Mesendoderm (in vitro differentiated cells): ENCODE data around the gene FBXW11.
A peak's percentile ranks its signal among the peaks of the same experiment; 100 is the strongest.

Experiments
- DNase-seq: peaks from one replicate; pipeline ENCODE4 v3.0.0; 2013
- H2AK5ac ChIP-seq: 2 replicates; pipeline ENCODE4 v1.6.1; 2013; ENCODE audit warnings: low read length, inconsistent platforms
- H2BK120ac ChIP-seq: 2 replicates; pipeline ENCODE4 v1.6.1; 2013; ENCODE audit warnings: low read depth, mild to moderate bottlenecking, low read length, moderate library complexity, mixed read lengths
- H2BK15ac ChIP-seq: replicated peaks from 2 replicates; pipeline ENCODE4 v1.6.1; 2013; ENCODE audit warnings: low read depth, mild to moderate bottlenecking, moderate library complexity
- H2BK5ac ChIP-seq: 2 replicates; pipeline ENCODE4 v1.6.1; 2013; ENCODE audit warnings: low read length, inconsistent platforms
- H3K18ac ChIP-seq: 2 replicates; pipeline ENCODE4 v1.6.1; 2013; ENCODE audit warnings: mild to moderate bottlenecking, low read length, mixed read lengths
- H3K23ac ChIP-seq: one replicate; pipeline ENCODE4 v1.6.1; 2013; ENCODE audit warnings: low read length
- H3K27ac ChIP-seq: 2 replicates; pipeline ENCODE4 v1.5.1; 2013; ENCODE audit warnings: low read depth, mild to moderate bottlenecking, inconsistent platforms, low read length, moderate library complexity
- H3K27me3 ChIP-seq: 2 replicates; pipeline ENCODE4 v1.6.1; 2013; ENCODE audit warnings: low read length, control low read depth, mild to moderate bottlenecking, inconsistent platforms; ENCODE audit not compliant: insufficient read depth, poor library complexity
- H3K36me3 ChIP-seq: 2 replicates; pipeline ENCODE4 v1.6.1; 2013; ENCODE audit warnings: low read length, inconsistent platforms; ENCODE audit not compliant: control insufficient read depth, insufficient read depth
- H3K4ac ChIP-seq: one replicate; pipeline ENCODE4 v1.6.1; 2013; ENCODE audit warnings: low read depth, mild to moderate bottlenecking, low read length, moderate library complexity
- H3K4me1 ChIP-seq: 2 replicates; pipeline ENCODE4 v1.6.1; 2013; ENCODE audit warnings: low read depth, low read length, inconsistent platforms; ENCODE audit not compliant: control insufficient read depth
- H3K4me2 ChIP-seq: 2 replicates; pipeline ENCODE4 v1.6.1; 2013; ENCODE audit warnings: low read length
- H3K4me3 ChIP-seq: 2 replicates; pipeline ENCODE4 v1.5.1; 2013; ENCODE audit warnings: mild to moderate bottlenecking, low read length
- H3K56ac ChIP-seq: one replicate; pipeline ENCODE4 v1.6.1; 2013; ENCODE audit warnings: low read length
- H3K79me1 ChIP-seq: 2 replicates; pipeline ENCODE4 v1.6.1; 2013; ENCODE audit warnings: low read length, inconsistent platforms
- H3K79me2 ChIP-seq: 2 replicates; pipeline ENCODE4 v1.6.1; 2013; ENCODE audit warnings: mild to moderate bottlenecking, low read length; ENCODE audit not compliant: control insufficient read depth, insufficient read depth
- H3K9ac ChIP-seq: 2 replicates; pipeline ENCODE4 v1.6.1; 2013; ENCODE audit warnings: low read length, inconsistent platforms
- H4K5ac ChIP-seq: one replicate; pipeline ENCODE4 v1.6.1; 2013; ENCODE audit warnings: low read length
- H4K8ac ChIP-seq: one replicate; pipeline ENCODE4 v1.6.1; 2013; ENCODE audit warnings: low read depth, mild to moderate bottlenecking, control low read depth, low read length, moderate library complexity
- WGBS: extraction: QIAGEN DNeasy Blood & Tissue Kit; methylation state at CpG from one replicate; pipeline ENCODE4 v1.1.7; 2013; ENCODE audit warnings: low lambda C conversion rate, missing lambda C conversion rate; ENCODE audit not compliant: insufficient coverage; ENCODE audit errors: extremely low coverage; 5-methylcytosine and 5-hydroxymethylcytosine counted together

Gene FBXW11

DNA sequence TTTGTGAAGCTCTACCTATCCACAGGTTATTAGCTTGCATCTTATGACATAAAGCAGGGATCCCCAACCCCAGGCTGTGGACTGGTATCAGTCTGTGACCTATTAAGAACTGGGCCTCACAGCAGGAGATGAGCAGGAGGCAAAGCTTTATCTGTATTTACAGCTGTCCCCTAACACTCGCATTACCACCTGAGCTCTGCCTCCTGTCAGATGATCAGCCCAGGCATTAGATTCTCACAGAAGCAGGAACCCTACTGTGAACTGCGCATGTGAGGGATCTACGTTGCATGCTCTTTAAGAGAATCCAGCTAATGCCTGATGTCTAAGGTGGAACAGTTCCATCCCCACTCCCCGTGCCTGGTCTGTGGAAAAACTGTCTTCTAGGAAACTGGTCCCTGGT is 19.7 kb downstream of the FBXW11 start:
- Histone ChIP-seq H3K4me2 (no peak overlapping the region), H3K36me3 (no peaks in the 10 kb centered on the region), H3K9ac (no peak overlapping the region), H4K5ac (no peak overlapping the region), H3K4ac (no peak overlapping the region), H3K56ac (no peak overlapping the region), H3K23ac (peak overlapping the region; percentile 37), H2BK5ac (no peak overlapping the region), H2AK5ac (no peak overlapping the region), H3K79me2 (peaks cover 49% of the 10 kb centered on the region), H3K27ac (no peak overlapping the region), H3K79me1 (peaks cover 26% of the 10 kb centered on the region), H4K8ac (no peak overlapping the region), H3K27me3 (no peaks in the 10 kb centered on the region), H3K4me1 (peaks cover 6% of the 10 kb centered on the region), H3K4me3 (no peak overlapping the region), H3K18ac (no peak overlapping the region), H2BK120ac (no peak overlapping the region), H2BK15ac (no peak overlapping the region)
- WGBS = no CpG with 5 or more reads among the region's 4 CpGs
- DNase-seq = peak; percentile 80

DNA sequence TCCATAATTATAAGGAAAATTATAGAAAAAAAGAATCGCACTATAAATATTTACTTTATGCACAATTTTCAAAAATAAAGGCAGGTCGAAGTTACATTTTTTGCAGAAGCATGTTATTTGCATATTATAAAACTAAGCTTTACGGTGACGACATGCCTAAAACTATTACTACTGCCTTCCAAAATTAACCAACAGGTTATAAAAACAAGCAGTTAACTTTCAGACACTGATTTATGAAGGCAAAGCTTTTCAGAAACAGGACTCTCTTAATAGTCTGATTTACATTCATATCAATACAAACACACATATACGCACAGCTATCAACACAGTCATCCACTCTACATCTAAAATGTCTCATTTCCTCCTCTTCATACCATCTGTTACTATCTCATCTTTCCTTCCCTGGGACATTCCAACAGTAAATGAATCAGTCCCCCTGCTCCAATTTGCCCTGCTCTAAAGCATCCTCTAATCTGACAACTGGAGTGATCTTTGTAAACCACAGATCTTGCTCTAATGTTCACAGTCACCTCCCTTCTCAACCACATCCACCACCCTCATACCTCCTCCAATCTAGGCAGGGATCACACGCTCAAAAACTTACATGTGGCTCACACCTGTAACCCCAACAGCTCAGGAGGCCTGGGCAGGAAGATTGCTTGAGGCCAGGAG is 21.6 kb downstream of the FBXW11 start:
- Histone ChIP-seq H4K5ac (no peak overlapping the region), H3K36me3 (no peaks in the 10 kb centered on the region), H2BK5ac (no peak overlapping the region), H2BK15ac (no peak overlapping the region), H2AK5ac (no peak overlapping the region), H3K4me3 (no peak overlapping the region), H3K4me2 (no peak overlapping the region), H3K79me1 (peaks cover 24% of the 10 kb centered on the region), H3K4me1 (peaks cover 6% of the 10 kb centered on the region), H3K27me3 (no peaks in the 10 kb centered on the region), H2BK120ac (no peak overlapping the region), H3K56ac (no peak overlapping the region), H3K18ac (no peak overlapping the region), H4K8ac (no peak overlapping the region), H3K23ac (no peak overlapping the region), H3K9ac (no peak overlapping the region), H3K27ac (no peak overlapping the region), H3K79me2 (peaks cover 51% of the 10 kb centered on the region), H3K4ac (no peak overlapping the region)
- 100% methylated on average over 1 of the region's 6 CpGs for WGBS
- DNase-seq = peak; percentile 46

DNA sequence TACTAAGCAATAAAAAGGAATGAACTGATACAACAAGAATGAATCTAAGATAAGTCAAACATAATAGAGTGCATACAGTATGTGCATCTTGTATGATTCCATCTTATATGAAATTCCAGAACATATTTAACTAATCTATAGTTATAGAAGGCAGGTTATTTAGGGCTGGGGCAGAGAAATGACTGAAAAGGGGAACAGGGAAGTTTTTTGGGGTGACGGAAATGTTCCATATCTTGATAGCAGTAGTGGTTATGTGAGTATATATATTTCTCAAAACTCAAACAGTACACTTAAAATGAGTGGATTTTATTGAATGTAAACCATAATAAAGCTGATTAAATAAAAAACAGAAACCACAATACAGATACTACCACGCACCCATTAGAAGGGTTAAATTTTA is 24.6 kb downstream of the FBXW11 start:
- H3K4me2 ChIP-seq = no peak overlapping the region
- no peak overlapping the region for H4K5ac ChIP-seq
- no peak overlapping the region for H2BK120ac ChIP-seq
- DNase-seq = no peak
- no peak overlapping the region for H2BK5ac ChIP-seq
- WGBS = no CpG with 5 or more reads among the region's 2 CpGs
- H3K27me3 ChIP-seq = no peaks in the 10 kb centered on the region
- no peak overlapping the region for H3K4ac ChIP-seq
- peaks cover 63% of the 10 kb centered on the region for H3K79me2 ChIP-seq
- H3K4me1 ChIP-seq = peaks cover 5% of the 10 kb centered on the region
- no peak overlapping the region for H2BK15ac ChIP-seq
- no peaks in the 10 kb centered on the region for H3K36me3 ChIP-seq
- H3K4me3 ChIP-seq = no peak overlapping the region
- H2AK5ac ChIP-seq = no peak overlapping the region
- peaks cover 31% of the 10 kb centered on the region for H3K79me1 ChIP-seq
- no peak overlapping the region for H3K27ac ChIP-seq
- no peak overlapping the region for H3K56ac ChIP-seq
- no peak overlapping the region for H3K23ac ChIP-seq
- H3K18ac ChIP-seq = no peak overlapping the region
- no peak overlapping the region for H3K9ac ChIP-seq
- no peak overlapping the region for H4K8ac ChIP-seq

DNA sequence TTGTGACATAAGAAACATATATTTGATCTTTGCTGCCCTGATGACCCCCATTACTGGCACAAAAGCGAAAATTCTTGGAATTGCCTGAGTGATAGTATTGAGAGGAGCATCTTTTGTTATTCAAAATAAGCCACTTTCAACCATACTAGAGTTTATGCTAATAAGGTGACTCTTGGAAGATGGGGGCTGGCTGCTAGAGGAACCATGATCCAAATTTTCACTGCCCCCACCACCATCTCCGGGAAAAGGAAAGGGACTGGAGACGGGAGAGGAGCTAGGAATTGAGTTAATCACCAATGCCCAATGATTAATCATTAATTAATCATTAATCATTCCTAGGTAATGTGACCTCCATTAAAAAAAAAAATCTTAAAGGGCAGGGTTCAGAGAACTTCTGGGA is 25.6 kb downstream of the FBXW11 start:
- H3K23ac ChIP-seq = no peak overlapping the region
- H3K4me2 ChIP-seq = no peak overlapping the region
- no peak overlapping the region for H2BK120ac ChIP-seq
- no peak overlapping the region for H3K27ac ChIP-seq
- peaks cover 67% of the 10 kb centered on the region for H3K79me2 ChIP-seq
- H3K9ac ChIP-seq = no peak overlapping the region
- no peak overlapping the region for H2BK15ac ChIP-seq
- H3K27me3 ChIP-seq = no peaks in the 10 kb centered on the region
- no peak overlapping the region for H2BK5ac ChIP-seq
- H4K8ac ChIP-seq = no peak overlapping the region
- H3K56ac ChIP-seq = no peak overlapping the region
- no peak for DNase-seq
- peaks cover 33% of the 10 kb centered on the region for H3K79me1 ChIP-seq
- no peak overlapping the region for H3K4ac ChIP-seq
- peaks cover 2% of the 10 kb centered on the region for H3K4me1 ChIP-seq
- H3K4me3 ChIP-seq = no peak overlapping the region
- WGBS = no CpG with 5 or more reads among the region's 3 CpGs
- H4K5ac ChIP-seq = no peak overlapping the region
- H2AK5ac ChIP-seq = no peak overlapping the region
- H3K36me3 ChIP-seq = no peaks in the 10 kb centered on the region
- no peak overlapping the region for H3K18ac ChIP-seq

DNA sequence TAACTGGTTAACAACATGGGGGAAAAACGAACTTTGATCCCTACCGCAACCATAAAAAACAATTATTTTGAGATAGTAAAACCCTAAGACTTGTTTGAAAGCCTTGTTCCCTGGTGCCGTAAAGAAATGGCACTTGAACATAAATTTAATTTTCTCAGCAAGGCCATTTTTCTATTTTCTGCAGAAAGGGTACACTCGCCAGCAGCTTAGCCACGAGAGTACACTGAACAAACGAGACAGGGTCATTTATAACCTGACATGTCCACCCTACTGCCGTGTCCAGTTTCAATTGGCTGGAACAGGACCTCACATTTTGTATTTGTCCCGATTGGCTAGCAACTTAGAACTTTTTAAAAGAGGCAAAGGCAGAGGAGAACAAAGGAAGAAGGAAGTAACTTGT is 26.8 kb downstream of the FBXW11 start:
- Histone ChIP-seq H3K18ac (no peak overlapping the region), H3K79me2 (peaks cover 58% of the 10 kb centered on the region), H3K4me3 (no peak overlapping the region), H4K5ac (no peak overlapping the region), H3K4me1 (no peaks in the 10 kb centered on the region), H3K36me3 (no peaks in the 10 kb centered on the region), H3K4ac (no peak overlapping the region), H2AK5ac (no peak overlapping the region), H2BK120ac (no peak overlapping the region), H3K23ac (no peak overlapping the region), H4K8ac (no peak overlapping the region), H3K79me1 (peaks cover 30% of the 10 kb centered on the region), H2BK15ac (no peak overlapping the region), H3K4me2 (no peak overlapping the region), H2BK5ac (no peak overlapping the region), H3K56ac (no peak overlapping the region), H3K27me3 (no peaks in the 10 kb centered on the region), H3K9ac (no peak overlapping the region), H3K27ac (no peak overlapping the region)
- no peak for DNase-seq
- no CpG with 5 or more reads among the region's 8 CpGs for WGBS

DNA sequence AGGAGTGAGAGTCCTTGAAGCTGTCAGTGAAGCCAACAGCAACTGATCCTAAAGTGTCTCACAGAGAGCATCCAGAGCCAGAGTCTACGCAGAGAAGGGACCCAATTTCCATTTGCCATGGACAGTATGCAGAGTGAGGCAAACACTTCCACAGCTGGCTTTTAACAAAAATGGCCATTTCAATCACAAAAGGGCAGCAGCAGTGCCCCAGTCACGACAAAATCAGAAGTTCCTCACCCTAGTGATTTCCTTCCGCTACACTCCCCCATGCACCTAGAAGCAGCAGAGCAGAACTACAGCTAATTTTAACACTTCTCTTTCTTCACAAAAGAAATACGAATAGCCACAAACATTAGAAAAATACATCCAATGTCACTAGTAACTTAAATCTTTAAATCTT is 27.9 kb downstream of the FBXW11 start:
- H3K79me2 ChIP-seq = peaks cover 54% of the 10 kb centered on the region
- H3K27me3 ChIP-seq = no peaks in the 10 kb centered on the region
- no peak overlapping the region for H3K4ac ChIP-seq
- no peak overlapping the region for H3K23ac ChIP-seq
- no peak overlapping the region for H3K27ac ChIP-seq
- H3K4me1 ChIP-seq = no peaks in the 10 kb centered on the region
- H3K9ac ChIP-seq = no peak overlapping the region
- no peaks in the 10 kb centered on the region for H3K36me3 ChIP-seq
- no peak overlapping the region for H2BK120ac ChIP-seq
- H3K56ac ChIP-seq = no peak overlapping the region
- no peak overlapping the region for H2BK5ac ChIP-seq
- H3K18ac ChIP-seq = no peak overlapping the region
- no CpG with 5 or more reads among the region's 4 CpGs for WGBS
- H3K79me1 ChIP-seq = peaks cover 30% of the 10 kb centered on the region
- no peak overlapping the region for H4K8ac ChIP-seq
- H2AK5ac ChIP-seq = no peak overlapping the region
- no peak overlapping the region for H2BK15ac ChIP-seq
- H4K5ac ChIP-seq = no peak overlapping the region
- H3K4me2 ChIP-seq = no peak overlapping the region
- DNase-seq = no peak
- H3K4me3 ChIP-seq = no peak overlapping the region
